Measurements from ENCODE around the gene C1RL. TPM values are rescaled to one million over a fixed set of nuclear protein-coding genes. Genes with fewer than 3 reads are reported as not detected.
"Not testable (repeated sequence)": the region's sequence is repeated elsewhere in the genome, so short reads cannot be mapped to it uniquely, and the experiment has no call there.

Gene C1RL
- polyA plus RNA-seq, 2 of the 4 experiments (the other 2 are of a cell fraction), result 25.2 to 30.4 TPM

GRCh38 chr12:7107636-7108002 is 1.4 kb downstream of the C1RL start:
- H3K4me1 ChIP-seq, result peaks cover 25% of the 10 kb centered on the region
- FAIRE-seq, result no peak
- peak overlapping the region; percentile 55 for H3K4me3 ChIP-seq
- DNase-seq (ENCODE audit: low read depth in 1 of 2, low spot score in 1 of 2), result peak in 1 of 2 experiments; percentile 47
- H3K27ac ChIP-seq, result peak overlapping the region; percentile 96 to 97
- WGBS (ENCODE audit: missing lambda C conversion rate), result 13% methylated on average over 3 of the region's 3 CpGs
- CTCF ChIA-PET, result interaction anchor here (1.0 to 8.4 kb wide), 18 partner anchors 8 to 238 kb away, joined by 3 to 309 read pairs (median 6); partner anchors contain the start of genes C12orf57, C1R, C1S and LPCAT3
- H3K4me2 ChIP-seq, result peak overlapping the region; percentile 94
- TF ChIP-seq, protein P1, sequence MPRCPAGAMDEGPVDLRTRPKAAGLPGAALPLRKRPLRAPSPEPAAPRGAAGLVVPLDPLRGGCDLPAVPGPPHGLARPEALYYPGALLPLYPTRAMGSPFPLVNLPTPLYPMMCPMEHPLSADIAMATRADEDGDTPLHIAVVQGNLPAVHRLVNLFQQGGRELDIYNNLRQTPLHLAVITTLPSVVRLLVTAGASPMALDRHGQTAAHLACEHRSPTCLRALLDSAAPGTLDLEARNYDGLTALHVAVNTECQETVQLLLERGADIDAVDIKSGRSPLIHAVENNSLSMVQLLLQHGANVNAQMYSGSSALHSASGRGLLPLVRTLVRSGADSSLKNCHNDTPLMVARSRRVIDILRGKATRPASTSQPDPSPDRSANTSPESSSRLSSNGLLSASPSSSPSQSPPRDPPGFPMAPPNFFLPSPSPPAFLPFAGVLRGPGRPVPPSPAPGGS (IDR thresholded peaks at IDR 0.05), result no peak
- TF ChIP-seq POLR2A (IDR thresholded peaks at IDR 0.05; ENCODE audit: low read length) (no peak), ZFP36 (IDR thresholded peaks at IDR 0.05; ENCODE audit: borderline replicate concordance, partially characterized antibody) (no peak), CEBPB (IDR thresholded peaks at IDR 0.05) (no peak), TFCP2L1 (CRISPR knock-in tag; IDR thresholded peaks at IDR 0.05) (no peak), FOSL2 (IDR thresholded peaks at IDR 0.05) (no peak), FOSL2 (CRISPR knock-in tag; IDR thresholded peaks at IDR 0.05) (no peak), KDM1A (IDR thresholded peaks at IDR 0.05; ENCODE audit: low read depth) (no peak), CHD2 (IDR thresholded peaks at IDR 0.05; ENCODE audit: low read length, partially characterized antibody) (no peak), HOXB5 (CRISPR knock-in tag; IDR thresholded peaks at IDR 0.05) (no peak), NFE2L2 (conservative IDR thresholded peaks at IDR 0.05; ENCODE audit: low read length) (no peak), CBX2 (IDR thresholded peaks at IDR 0.05; ENCODE audit: borderline replicate concordance, low read depth) (no peak), POLR2AphosphoS2 (conservative IDR thresholded peaks at IDR 0.05; ENCODE audit: low read length) (no peak), NPAS2 (CRISPR knock-in tag; IDR thresholded peaks at IDR 0.05; ENCODE audit: borderline replicate concordance) (no peak), PBX3 (IDR thresholded peaks at IDR 0.05) (no peak), USF2 (IDR thresholded peaks at IDR 0.05) (no peak), BHLHE40 (IDR thresholded peaks at IDR 0.05; ENCODE audit: low read depth, low read length) (no peak)
- TF ChIP-seq, protein P2, sequence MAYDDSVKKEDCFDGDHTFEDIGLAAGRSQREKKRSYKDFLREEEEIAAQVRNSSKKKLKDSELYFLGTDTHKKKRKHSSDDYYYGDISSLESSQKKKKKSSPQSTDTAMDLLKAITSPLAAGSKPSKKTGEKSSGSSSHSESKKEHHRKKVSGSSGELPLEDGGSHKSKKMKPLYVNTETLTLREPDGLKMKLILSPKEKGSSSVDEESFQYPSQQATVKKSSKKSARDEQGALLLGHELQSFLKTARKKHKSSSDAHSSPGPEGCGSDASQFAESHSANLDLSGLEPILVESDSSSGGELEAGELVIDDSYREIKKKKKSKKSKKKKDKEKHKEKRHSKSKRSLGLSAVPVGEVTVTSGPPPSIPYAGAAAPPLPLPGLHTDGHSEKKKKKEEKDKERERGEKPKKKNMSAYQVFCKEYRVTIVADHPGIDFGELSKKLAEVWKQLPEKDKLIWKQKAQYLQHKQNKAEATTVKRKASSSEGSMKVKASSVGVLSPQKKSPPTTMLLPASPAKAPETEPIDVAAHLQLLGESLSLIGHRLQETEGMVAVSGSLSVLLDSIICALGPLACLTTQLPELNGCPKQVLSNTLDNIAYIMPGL (CRISPR knock-in tag; IDR thresholded peaks at IDR 0.05; ENCODE audit: borderline replicate concordance), result no peak
- TF ChIP-seq, protein P3, sequence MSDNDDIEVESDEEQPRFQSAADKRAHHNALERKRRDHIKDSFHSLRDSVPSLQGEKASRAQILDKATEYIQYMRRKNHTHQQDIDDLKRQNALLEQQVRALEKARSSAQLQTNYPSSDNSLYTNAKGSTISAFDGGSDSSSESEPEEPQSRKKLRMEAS (IDR thresholded peaks at IDR 0.05), result no peak
- no peak; a peak in 1 of 6 replicates for ATAC-seq
- H3K9me3 ChIP-seq, result peaks cover 17% of the 10 kb centered on the region
- POLR2A ChIA-PET, result interaction anchor here (0.9 to 4.0 kb wide), 8 partner anchors 12 to 163 kb away, joined by 3 to 30 read pairs (median 12); partner anchors contain the start of genes C12orf57, C1S, LPCAT3 and RNU7-1

DNA sequence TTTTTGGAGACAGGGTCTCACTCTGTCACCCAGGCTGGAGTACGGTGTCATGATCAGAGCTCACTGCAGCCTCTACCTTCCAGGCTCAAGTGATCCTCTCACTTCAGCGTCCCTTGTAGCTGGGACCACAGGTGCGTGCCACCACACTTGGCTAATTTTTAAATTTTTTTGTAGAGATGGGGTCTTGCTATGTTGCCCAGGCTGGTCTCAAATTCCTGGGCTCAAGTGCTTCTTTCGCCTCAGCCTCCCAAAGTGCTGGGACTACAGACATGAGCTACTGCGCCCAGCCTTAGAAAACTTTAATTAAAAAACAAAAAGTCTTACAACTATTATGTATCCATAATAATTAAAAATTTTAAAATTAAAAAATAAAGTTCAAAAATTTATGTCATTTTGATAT is 1.8 kb downstream of the C1RL start:
- not testable (repeated sequence) for FAIRE-seq; ATAC-seq; DNase-seq (ENCODE audit: low read depth in 1 of 2, low spot score in 1 of 2)
- CTCF ChIA-PET, result interaction anchor here (1.1 to 8.4 kb wide), 11 partner anchors 8 to 169 kb away, joined by 3 to 309 read pairs (median 6); partner anchors contain the start of genes C1R, C1S and LPCAT3
- peaks cover 25% of the 10 kb centered on the region for H3K4me1 ChIP-seq
- peak overlapping the region; percentile 55 for H3K4me3 ChIP-seq
- peak overlapping the region; percentile 96 to 97 for H3K27ac ChIP-seq
- POLR2A ChIA-PET, result interaction anchor here (0.9 to 4.0 kb wide), 6 partner anchors 11 to 163 kb away, joined by 3 to 30 read pairs (median 22); partner anchors contain the start of genes C12orf57, C1S and RNU7-1
- 96% methylated on average over 5 of the region's 5 CpGs for WGBS (ENCODE audit: missing lambda C conversion rate)
- peak overlapping the region; percentile 94 for H3K4me2 ChIP-seq
- H3K9me3 ChIP-seq, result peaks cover 17% of the 10 kb centered on the region
